ACHN (cell line): ENCODE results near the gene PROCR.
A peak's percentile ranks its signal among the peaks of the same experiment; 100 is the strongest.
"Not testable (repeated sequence)": the region's sequence is repeated elsewhere in the genome, so short reads cannot be mapped to it uniquely, and the experiment has no call there.

Source experiments
- DNase-seq: peaks from one replicate; pipeline ENCODE4 v3.0.0-alpha.2; 2015
- in situ Hi-C: cut with HindIII; loops from 2 replicates; pipeline ENCODE4 v1.10.0; 2017; ENCODE audit warnings: low sequenced_read_pairs, low pct_ligation_motif_present, low pct_unique_long_range_greater_than_20kb

Gene PROCR

DNA sequence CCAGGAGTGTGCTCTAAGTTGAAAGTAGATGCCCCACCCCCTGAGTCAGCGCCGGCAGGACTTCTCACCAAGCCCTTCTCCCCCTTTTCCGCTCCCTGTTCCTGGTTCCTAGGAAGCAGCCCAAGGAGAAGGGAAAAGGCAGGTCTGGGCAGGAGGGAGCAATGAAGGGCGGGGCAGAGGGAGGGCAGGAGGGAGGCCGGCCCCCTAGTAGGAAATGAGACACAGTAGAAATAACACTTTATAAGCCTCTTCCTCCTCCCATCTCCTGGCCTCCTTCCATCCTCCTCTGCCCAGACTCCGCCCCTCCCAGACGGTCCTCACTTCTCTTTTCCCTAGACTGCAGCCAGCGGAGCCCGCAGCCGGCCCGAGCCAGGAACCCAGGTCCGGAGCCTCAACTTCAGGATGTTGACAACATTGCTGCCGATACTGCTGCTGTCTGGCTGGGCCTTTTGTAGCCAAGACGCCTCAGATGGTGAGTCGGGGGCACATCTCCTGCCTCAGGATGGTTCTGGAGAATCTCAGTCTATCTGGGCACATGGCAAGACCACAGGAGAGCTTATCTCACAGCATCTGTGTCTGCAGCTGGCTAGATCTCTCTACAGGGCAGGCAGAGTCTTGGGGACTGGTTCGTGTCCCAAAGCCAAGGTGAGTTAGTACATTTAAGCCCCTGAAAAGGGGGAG lies at the start of gene PROCR:
Gene PROCR, plus strand, starts transcription at position 320 of the 681 bp plus-strand sequence. Its CDS starts 83 bp downstream, at position 403.
- in situ Hi-C loops, result no loop called here
- peak; percentile 96 for DNase-seq

DNA sequence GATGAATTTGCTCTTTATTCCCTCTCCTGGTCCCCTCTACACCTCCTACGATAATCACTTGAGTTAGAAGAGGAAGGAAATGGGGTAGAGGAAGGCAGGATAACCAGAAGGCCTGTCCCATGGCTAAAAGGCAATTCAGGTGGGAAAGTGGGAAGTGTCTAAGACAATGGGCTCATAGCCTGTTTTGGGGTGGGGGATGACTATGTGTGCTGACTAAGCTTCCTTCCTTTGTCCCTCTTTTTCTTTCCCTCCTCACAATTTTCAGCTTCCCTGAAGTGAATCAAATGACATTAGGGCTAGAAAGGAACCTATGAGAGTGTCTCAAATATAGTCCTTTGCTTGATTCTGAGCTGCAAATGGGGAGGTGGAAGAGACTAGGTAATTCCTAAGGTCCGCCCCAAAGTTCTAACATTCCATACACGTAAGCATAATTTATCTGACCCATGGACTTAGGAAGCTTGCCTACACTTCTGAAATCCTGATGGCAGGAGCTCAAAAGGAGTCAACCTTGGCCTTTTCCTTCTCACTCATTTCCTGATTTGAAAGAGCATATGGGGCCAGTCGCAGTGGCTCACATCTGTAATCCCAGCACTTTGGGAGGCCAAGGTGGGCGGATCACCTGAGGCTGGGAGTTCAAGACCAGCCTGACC lies 49.0 kb upstream of the PROCR start:
- in situ Hi-C loops, result no loop called here
- no peak for DNase-seq

GRCh38 chr20:35125753-35126152 lies 46.1 kb upstream of the PROCR start:
- in situ Hi-C loops, result no loop called here
- DNase-seq, result no peak

DNA sequence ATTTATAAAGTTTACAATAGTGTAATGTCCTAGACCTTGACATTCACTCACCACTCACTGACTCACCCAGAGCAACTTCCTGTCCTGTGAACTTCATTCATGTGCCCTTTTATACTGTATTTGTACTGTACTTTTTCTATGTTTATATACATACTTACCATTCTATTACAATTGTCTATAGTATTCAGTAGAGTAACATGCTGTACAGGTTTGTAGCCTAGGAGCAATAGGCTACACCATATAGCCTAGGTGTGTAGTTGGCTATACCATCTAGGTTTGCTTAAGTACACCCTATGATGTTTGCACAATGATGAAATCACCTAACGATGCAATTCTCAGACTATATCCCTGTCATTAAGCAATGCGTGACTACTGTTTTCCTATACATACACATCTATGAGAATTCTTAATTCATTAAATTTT lies 42.2 kb upstream of the PROCR start:
- DNase-seq, result no peak

GRCh38 chr20:35131934-35132333 lies 39.9 kb upstream of the PROCR start:
- in situ Hi-C loops, result no loop called here
- DNase-seq, result no peak

More for the DNA sequence above, 42.2 kb upstream of the PROCR start:
- in situ Hi-C loops, result no loop called here

- DNase-seq, result no peak
- in situ Hi-C loops, result no loop called here
These were observed 38.8 kb upstream of the PROCR start for GRCh38 chr20:35133031-35133430.

DNA sequence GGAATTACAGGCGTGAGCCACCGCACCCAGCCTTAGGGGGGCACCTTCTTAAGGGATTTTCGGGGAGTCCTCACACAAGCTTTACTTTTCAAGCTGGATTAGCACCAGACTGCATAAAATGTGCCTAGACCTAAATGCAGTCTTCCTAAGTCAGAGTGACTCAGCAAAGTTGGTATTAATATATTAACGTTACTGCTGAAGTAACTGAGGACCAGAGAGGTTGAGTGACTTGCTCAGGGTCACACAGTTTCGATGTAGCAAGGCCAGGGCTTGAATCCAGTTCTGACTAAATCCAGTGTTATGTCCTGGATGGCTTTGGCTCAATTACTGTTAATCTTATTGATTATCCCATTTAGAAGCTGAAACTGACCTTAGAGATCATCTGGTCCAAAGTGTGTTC lies 38.1 kb upstream of the PROCR start:
- in situ Hi-C loops, result no loop called here
- no peak for DNase-seq

DNA sequence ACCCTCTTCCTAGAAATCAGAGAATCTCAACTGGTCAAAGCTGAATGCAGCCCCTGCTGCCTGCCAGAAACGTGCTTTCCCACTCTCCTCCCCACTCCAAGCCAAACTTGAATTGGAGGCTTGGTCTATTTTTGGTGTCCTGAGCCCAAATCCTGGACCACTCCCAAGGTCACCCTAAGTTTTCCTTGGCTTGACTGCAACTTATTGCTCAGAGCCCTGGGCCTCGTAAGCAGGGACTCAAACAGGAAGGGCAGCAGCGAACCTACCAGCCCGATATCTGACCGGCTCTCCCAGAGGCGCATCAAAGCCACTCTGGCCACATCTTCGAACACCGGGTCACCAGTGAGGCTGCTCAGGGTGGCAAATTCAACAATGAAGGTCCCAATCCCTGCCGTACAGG lies 37.4 kb upstream of the PROCR start:
- in situ Hi-C loops, result no loop called here
- no peak for DNase-seq

GRCh38 chr20:35134880-35135279 lies 37.0 kb upstream of the PROCR start:
- DNase-seq, result no peak
- in situ Hi-C loops, result no loop called here

DNA sequence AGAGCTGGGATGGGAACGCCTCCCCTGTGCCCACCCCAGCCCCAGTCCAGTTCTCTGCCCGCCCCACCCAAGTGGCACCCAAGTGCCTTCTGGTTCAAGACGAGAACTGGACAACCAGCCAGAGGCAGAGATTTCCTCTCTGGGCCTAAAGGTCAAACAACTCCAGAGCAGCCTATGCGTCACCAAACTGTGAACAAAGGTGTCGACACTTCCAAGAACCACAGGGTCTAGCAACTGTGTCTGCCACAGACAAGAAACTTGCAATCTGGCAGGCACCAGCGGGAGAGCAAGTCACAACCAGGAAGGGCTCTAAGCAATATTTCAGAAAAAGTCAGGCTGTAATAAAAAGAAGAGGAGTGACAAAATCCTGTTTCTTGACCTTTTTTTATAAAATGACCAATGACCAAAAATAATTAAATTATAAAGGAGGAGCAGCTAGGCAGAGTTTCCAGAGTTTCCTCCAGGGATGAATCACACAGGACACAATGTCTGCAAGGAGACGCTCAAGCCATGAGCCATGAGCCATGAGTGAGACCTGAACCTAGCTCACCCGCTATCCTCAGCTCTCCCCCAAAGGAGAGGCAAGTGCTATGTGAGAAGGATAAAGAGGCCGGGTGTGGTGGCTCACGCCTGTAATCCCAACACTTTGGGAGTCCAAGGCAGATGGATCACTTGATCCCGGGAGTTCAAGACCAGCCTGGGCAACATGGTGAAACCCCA lies 35.8 kb upstream of the PROCR start:
- in situ Hi-C loops, result no loop called here
- DNase-seq, result no peak

DNA sequence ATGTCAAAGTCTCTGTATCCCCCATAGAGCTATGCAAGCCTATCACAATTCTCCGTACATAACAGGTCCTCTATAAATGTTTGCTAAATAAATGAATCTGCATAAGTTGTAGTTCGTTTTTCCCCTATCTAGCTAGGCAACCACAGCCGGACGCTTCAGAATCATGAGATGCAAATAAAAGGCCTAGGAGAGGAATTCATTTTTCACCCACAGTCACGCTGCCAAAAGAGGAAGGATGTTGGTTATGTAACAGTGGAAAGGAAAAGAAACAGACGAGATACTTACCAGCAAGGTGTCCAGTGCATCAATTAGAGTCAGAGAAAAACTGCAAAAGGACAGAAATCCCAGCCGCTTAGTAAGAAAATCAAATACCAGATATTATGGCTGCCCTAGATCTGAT lies 27.2 kb upstream of the PROCR start:
- DNase-seq, result no peak
- in situ Hi-C loops, result no loop called here

DNA sequence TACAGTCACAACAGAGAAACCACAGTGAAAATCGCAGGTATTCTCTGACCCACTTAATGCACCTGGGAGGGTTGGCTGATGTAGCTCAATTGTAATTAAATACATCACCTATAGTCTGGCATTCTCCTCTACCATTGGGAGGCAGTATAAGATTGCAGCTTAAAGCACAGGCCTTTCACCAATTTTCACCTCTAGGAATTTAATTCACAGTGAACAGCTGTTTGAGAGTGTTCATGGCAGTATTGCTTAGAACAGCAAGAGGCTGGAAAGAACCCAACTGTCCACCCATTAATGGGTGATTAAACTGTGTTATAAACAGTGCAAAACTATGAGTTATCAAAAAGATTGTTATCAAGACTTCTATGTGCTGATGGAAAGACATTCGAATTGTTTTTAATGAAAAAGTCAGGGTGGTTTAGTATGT lies 26.7 kb upstream of the PROCR start:
- in situ Hi-C loops, result no loop called here
- DNase-seq, result peak; percentile 63

- in situ Hi-C loops, result no loop called here
- peak; percentile 42 for DNase-seq
These were observed 25.5 kb upstream of the PROCR start for GRCh38 chr20:35146299-35146919.

DNA sequence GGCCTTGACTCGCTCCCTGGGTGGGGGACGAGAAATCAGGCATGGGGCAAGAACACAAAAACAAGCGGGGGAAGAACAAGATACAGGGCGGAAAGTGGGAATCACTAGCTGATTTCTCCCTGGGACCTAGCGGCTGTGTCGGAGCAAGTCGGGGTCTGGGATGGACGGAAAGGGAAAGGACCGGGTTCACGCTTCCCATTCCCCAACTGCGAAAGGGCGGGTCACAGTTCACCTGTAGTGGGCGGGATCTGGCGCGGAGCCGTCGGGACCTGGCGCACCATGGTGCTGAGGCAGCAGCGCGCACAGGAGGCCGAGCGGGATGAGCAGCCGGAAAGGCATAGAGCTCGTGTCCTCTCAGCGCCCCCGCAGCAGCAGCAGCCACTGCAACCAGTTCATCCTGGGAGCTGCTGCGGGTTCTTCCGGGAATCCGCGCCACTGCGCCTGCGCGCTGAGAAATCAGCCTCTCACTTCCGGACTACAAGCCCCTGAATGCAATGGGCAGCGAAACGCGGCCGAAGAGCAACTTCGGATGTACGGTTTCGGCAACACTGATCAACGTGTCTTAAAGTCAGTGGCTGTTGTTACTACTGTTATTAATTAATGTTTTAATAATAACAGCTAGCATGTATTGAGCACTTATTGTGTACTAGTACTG lies 24.8 kb upstream of the PROCR start, which contains the start of gene EDEM2:
Gene EDEM2, minus strand, starts transcription at position 417 of the 655 bp plus-strand sequence. Its CDS starts 78 bp downstream, at position 339.
- DNase-seq, result peak; percentile 92
- in situ Hi-C loops, result no loop called here

- DNase-seq, result peak; percentile 44
- in situ Hi-C loops, result not testable (repeated sequence)
These were observed 24.2 kb upstream of the PROCR start for GRCh38 chr20:35147575-35148071.

GRCh38 chr20:35150846-35151579 lies 20.9 kb upstream of the PROCR start:
- DNase-seq, result no peak
- in situ Hi-C loops, result no loop called here

GRCh38 chr20:35151736-35152135 lies 20.1 kb upstream of the PROCR start:
- DNase-seq, result no peak
- in situ Hi-C loops, result no loop called here

- in situ Hi-C loops, result no loop called here
- no peak for DNase-seq
These were observed 15.9 kb upstream of the PROCR start for GRCh38 chr20:35155936-35156335.
